TTC549 (cell line): Measurements from ENCODE around the gene SPATA17.
"Not testable (repeated sequence)": the region's sequence is repeated elsewhere in the genome, so short reads cannot be mapped to it uniquely, and the experiment has no call there.

Experiments
- FAIRE-seq: peaks from 2 replicates; lab custom pipeline; 2012; peaks lifted over from hg19 to GRCh38; lab: Jason Lieb, UNC

The SPATA17 gene

GRCh38 chr1:217674028-217674729, 43.0 kb downstream of the SPATA17 start:
- no peak for FAIRE-seq

DNA sequence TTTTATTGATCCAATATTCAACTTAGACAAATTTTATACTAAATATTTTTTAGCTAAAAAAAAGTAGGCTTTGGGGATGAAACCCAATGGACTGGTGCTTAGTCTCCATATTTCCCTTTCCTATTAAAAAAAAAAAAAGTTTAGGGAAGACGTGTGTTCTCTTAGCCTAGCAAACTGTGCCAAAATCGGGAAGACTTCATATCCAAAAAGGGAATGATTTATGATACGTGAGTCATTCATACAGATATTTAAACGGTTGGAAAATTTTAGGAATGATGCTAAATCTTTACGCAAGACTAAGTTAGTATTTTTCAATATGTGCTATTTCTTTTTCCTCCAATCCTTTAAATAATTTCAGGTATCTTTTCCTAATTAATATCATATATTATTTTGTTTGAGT, 50.7 kb downstream of the SPATA17 start:
- peak; percentile 75 for FAIRE-seq

DNA sequence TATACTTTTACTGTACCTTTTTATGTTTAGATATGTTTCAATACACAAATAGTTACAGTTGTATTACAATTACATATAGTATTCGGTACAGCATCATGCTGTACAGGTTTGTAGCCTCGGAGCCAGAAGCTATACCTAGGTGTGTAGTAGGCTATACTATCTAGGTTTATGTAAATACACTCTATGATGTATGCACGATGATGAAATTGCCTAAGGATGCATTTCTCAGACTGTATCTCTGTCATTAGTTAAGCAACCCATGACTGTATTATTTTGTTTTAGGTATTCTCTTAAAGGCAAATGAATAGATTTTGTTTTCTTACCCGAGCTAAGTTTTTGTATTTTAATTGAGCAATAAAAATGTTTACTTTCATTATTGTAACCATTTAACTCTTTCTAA, 56.4 kb downstream of the SPATA17 start:
- peak; percentile 51 for FAIRE-seq

GRCh38 chr1:217696140-217696539, 65.0 kb downstream of the SPATA17 start:
- not testable (repeated sequence) for FAIRE-seq

DNA sequence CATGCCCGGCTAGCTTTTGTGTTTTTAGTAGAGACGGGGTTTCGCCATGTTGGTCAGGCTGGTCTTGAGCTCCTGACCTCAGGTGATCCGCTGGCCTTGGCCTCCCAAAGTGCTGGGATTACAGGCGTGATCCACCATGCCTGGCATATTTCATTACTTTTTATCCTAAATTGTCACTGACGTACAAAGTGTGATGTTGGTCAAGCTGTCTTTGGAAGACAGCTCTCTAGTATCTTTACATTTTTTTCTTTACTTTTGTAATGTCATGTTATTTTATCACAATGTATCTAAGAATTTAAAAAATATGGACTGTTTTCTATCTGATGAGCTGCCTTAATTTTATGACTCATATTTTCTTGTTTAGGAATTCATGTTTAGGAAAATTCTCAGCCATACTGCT, 72.2 kb downstream of the SPATA17 start:
- FAIRE-seq: no peak

- no peak for FAIRE-seq
Observed at GRCh38 chr1:217712925-217713597, 81.9 kb downstream of the SPATA17 start.

- FAIRE-seq: no peak
Observed at GRCh38 chr1:217715681-217716080, 84.5 kb downstream of the SPATA17 start.

GRCh38 chr1:217717959-217718358, 86.8 kb downstream of the SPATA17 start:
- no peak for FAIRE-seq

DNA sequence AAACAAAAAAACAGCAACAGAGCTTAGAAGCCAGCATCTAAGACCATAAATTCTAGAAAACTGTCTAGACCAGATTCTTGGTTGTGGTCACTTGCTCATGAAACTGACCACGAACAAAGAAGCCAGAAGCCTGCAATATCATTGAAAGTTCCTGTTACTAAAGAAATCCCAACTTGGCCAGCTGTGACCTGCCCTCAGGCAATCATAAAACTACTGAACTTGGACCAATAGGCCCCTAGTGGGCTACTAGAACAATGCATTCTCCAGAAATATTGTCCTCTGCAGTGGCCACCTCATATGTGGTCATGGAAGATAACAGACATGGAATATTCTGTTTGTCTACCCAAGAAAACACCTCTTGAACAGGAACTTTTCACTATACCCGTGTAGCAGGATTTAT, 87.7 kb downstream of the SPATA17 start:
- FAIRE-seq: no peak

DNA sequence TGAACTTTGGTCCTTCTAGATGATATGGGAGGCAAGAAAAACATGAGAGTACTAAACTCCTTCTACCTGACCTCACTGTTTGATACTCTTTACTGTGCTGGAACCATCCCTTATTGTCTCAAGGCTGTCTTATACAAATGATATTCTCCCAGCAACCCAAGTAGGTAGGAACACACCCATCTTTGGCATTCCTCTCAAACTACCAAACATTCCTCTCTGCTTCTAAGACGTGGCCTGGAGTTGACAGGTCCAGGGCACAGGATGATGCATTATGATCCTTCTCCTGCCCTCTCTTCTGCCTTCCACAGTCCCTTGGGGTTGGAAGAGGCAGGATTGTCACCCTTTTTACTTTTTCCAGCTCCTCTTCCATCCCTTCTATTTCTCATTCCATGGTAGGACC, 90.5 kb downstream of the SPATA17 start:
- no peak for FAIRE-seq

GRCh38 chr1:217734973-217735372, 103.8 kb downstream of the SPATA17 start:
- FAIRE-seq: no peak

DNA sequence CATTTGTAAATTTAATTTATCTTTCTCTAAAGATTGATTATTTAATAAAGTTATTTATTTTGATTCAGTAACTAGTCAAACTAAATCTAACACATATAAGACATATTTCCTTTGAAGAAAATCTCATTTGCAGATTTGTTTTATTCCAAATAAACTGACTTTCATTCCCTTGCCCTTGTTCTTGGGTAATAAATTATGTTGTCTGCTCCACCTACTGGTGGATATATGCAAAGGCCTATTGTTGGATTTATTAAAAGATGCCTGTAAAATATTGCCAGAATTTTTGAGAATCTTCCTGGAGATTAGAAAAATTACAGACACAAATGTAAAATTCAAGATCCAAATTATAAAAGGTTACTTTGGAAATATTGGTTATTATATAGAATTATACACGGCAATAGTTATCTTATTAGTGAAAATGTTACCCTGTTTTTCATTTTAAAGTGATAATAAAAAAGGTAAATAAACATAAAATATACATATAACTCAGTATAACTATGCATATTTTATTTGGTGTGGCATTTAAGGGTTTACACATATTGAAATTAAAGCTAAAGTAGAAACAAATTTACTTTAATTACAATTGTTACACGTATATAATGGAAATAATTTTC, 116.1 kb downstream of the SPATA17 start:
- FAIRE-seq: peak; percentile 96

DNA sequence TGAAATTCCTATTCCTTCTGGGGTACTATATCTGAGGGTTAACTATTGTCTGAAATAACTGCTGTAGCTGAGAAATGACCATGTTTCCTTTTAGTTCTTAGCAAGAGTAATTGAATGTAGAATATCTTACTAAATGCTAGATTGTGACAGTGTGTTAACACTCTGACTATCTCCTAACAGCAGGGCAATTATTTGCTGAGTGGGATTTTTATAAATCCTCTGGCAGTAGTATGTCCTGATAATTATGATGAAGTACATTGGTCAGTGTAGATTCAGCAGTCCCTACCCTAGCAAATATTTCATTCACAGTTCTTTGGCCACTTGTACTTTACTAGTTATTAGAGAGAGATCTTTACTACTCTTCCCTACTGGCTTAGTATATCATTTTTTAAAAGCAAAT, 138.6 kb downstream of the SPATA17 start:
- no peak for FAIRE-seq

GRCh38 chr1:217770918-217771317, 139.8 kb downstream of the SPATA17 start:
- FAIRE-seq: no peak

- no peak for FAIRE-seq
Observed at GRCh38 chr1:217776693-217777092, 145.5 kb downstream of the SPATA17 start.

- no peak for FAIRE-seq
Observed at GRCh38 chr1:217781056-217781455, 149.9 kb downstream of the SPATA17 start.

GRCh38 chr1:217791091-217791490, 159.9 kb downstream of the SPATA17 start:
- no peak for FAIRE-seq

GRCh38 chr1:217805792-217806191, 174.6 kb downstream of the SPATA17 start:
- no peak for FAIRE-seq

GRCh38 chr1:217812175-217812574, 181.0 kb downstream of the SPATA17 start:
- peak; percentile 84 for FAIRE-seq

GRCh38 chr1:217813031-217813430, 181.9 kb downstream of the SPATA17 start:
- no peak for FAIRE-seq

DNA sequence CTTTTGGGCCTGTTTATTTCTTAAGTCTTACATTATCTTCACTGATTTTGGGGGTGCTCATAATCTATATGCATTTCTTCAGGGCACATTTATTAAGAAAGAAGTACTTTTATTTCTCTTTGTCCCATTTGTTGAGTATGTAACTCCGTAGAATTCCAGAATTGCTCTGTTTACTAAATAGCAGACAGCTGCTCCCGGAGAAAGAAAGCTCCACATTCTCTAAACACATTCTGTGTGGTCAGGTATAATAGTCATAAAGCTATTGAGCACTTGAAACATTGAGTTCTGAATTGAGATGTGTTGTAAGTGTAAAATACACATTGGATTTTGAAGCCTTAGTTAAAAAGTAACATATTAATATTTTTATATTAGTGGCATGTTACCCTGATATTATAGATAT, 206.5 kb downstream of the SPATA17 start:
- FAIRE-seq: no peak

GRCh38 chr1:217839161-217839560, 208.0 kb downstream of the SPATA17 start:
- no peak for FAIRE-seq

DNA sequence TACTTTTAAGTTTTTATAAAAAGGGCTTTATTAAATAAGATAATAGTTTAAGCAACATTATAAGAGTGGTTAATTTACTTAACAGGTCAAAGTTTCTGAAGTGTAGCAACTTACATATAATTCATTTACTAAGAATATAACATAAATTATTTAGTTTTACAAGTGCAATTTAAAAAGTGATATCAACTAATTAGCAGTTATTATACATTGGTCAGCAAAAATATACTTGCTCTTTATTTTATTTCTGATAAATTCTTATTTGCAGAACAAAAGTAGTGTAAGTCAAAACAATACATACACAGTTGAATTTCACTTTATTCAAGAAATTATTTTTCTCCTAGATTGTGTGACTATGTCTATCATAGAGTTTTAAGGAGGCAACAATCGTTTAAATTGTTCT, 215.6 kb downstream of the SPATA17 start:
- peak; percentile 91 for FAIRE-seq

GRCh38 chr1:217847643-217848042, 216.5 kb downstream of the SPATA17 start:
- no peak for FAIRE-seq
